Lower leg skin (tissue), 3 donors: Measurements from ENCODE around the gene FGFBP2.

ENCODE experiments used
- CTCF ChIP-seq, 3 donors: fragments of 450-650 bp; IDR thresholded peaks; one replicate each; pipeline ENCODE4 v1.5.1; 2016; ENCODE audit warnings: antibody characterized with exemption in 3 of 3, mild to moderate bottlenecking in 3 of 3, moderate library complexity in 2 of 3
- POLR2A ChIP-seq, 2 donors: fragments of 450-650 bp; IDR thresholded peaks; one replicate each; pipeline ENCODE4 v1.6.1; 2016 to 2017; ENCODE audit warnings: antibody characterized with exemption in 2 of 2, mild to moderate bottlenecking in 1 of 2, moderate library complexity in 1 of 2

- TF ChIP-seq POLR2A (IDR thresholded peaks at IDR 0.05) (no peak), CTCF (IDR thresholded peaks at IDR 0.05) (no peak)
Measured at GRCh38 chr4:15926486-15926885, 36.5 kb downstream of the FGFBP2 start.
